OCI-LY7 (cell line): ENCODE results near the gene UBE2E3. TPM values are rescaled to one million over a fixed set of nuclear protein-coding genes. Genes with fewer than 3 reads are reported as not detected.

Experiments
- BruUV-seq: library from RNA; stranded (reverse); fragments of 400-500 nt; replicated peaks from 2 replicates; lab custom pipeline; 2021; lab: Mats Ljungman, UMichigan
- CTCF ChIA-PET: fragments of 300-600 bp; sonication (Branson Sonifier 250); formaldehyde crosslinking; loops from one replicate; lab custom pipeline; 2022; ENCODE audit warnings: antibody characterized with exemption; ENCODE audit not compliant: unreplicated experiment; lab: Charles Lee
- POLR2A ChIA-PET: fragments of 300-600 bp; sonication (Branson Sonifier 250); formaldehyde crosslinking; loops from one replicate; lab custom pipeline; 2022; ENCODE audit warnings: antibody characterized with exemption; lab: Charles Lee
- DNase-seq: peaks from one replicate; pipeline ENCODE4 v3.0.0-alpha.2; 2015; ENCODE audit warnings: low spot score
- H2AFZ ChIP-seq: fragments of 200-600 bp; sonication (generic), shearing (Covaris generic); 2 replicates; pipeline ENCODE4 v1.6.1; 2014; ENCODE audit warnings: mild to moderate bottlenecking, antibody characterized with exemption, low read length, moderate library complexity
- H3K27ac ChIP-seq: fragments of 200-600 bp; sonication (generic); 2 replicates; pipeline ENCODE4 v1.5.1; 2014; ENCODE audit warnings: mixed run types, low read depth, mild to moderate bottlenecking, moderate library complexity, low read length, inconsistent platforms; ENCODE audit not compliant: poor library complexity, severe bottlenecking
- H3K36me3 ChIP-seq: fragments of 200-600 bp; sonication (generic); 2 replicates; pipeline ENCODE4 v1.6.1; 2014; ENCODE audit warnings: mild to moderate bottlenecking, antibody characterized with exemption, low read length, moderate library complexity, mixed read lengths; ENCODE audit not compliant: insufficient read depth
- H3K4me1 ChIP-seq: fragments of 200-600 bp; sonication (generic); 2 replicates; pipeline ENCODE4 v1.5.1; 2014; ENCODE audit warnings: mild to moderate bottlenecking, low read length; ENCODE audit not compliant: insufficient read depth, poor library complexity, severe bottlenecking
- H3K4me2 ChIP-seq: fragments of 200-600 bp; sonication (generic); 2 replicates; pipeline ENCODE4 v1.6.1; 2014; ENCODE audit warnings: mild to moderate bottlenecking, low read length
- H3K4me3 ChIP-seq: fragments of 200-600 bp; sonication (generic); 2 replicates; pipeline ENCODE4 v1.5.1; 2014; ENCODE audit warnings: mild to moderate bottlenecking, low read depth, low read length; ENCODE audit not compliant: poor library complexity, severe bottlenecking
- H3K79me2 ChIP-seq: fragments of 200-600 bp; sonication (generic); 2 replicates; pipeline ENCODE4 v1.6.1; 2016; ENCODE audit warnings: low read depth, mild to moderate bottlenecking, low read length, moderate library complexity, mixed read lengths; ENCODE audit not compliant: insufficient read depth
- H3K9me2 ChIP-seq: fragments of 200-600 bp; sonication (generic); 2 replicates; pipeline ENCODE4 v1.6.1; 2016; ENCODE audit warnings: mild to moderate bottlenecking, low read length, mixed read lengths; ENCODE audit not compliant: insufficient read depth
- H3K9me3 ChIP-seq: fragments of 200-600 bp; sonication (generic); 2 replicates; pipeline ENCODE4 v1.6.1; 2014; ENCODE audit warnings: mild to moderate bottlenecking, mixed run types, low read length, mixed read lengths
- H4K20me1 ChIP-seq: fragments of 200-600 bp; sonication (generic); 2 replicates; pipeline ENCODE4 v1.6.1; 2014; ENCODE audit warnings: mild to moderate bottlenecking, antibody characterized with exemption, low read length, moderate library complexity, mixed read lengths; ENCODE audit not compliant: insufficient read depth
- CTCF ChIP-seq: fragments of 200-600 bp; sonication (generic); conservative IDR thresholded peaks from 2 replicates; pipeline ENCODE4 v1.5.1; 2014; ENCODE audit warnings: mild to moderate bottlenecking, antibody characterized with exemption, low read length, moderate library complexity, mixed read lengths
- EZH2phosphoT487 ChIP-seq: fragments of 200-600 bp; sonication (generic); IDR thresholded peaks from 2 replicates; pipeline ENCODE4 v1.6.1; 2018; ENCODE audit warnings: low read depth, borderline replicate concordance, mild to moderate bottlenecking, mixed run types, antibody characterized with exemption, low read length, moderate library complexity, mixed read lengths
- intact Hi-C: fragments of 100-400 bp; cut with micrococcal nuclease; formaldehyde crosslinking; loops from one replicate; pipeline ENCODE4 v1.10.0; 2022; ENCODE audit not compliant: unreplicated experiment
- total RNA-seq, 2 experiments: library from RNA; depleted of rRNA in 1 of 2; stranded (reverse); fragments of >200 nt in 1 of 2; shearing (Covaris generic) in 1 of 2; gene quantifications; 2 replicates each; pipeline ENCODE4 v1.2.3, GENCODE V29; 2014 to 2022

Gene UBE2E3
- total RNA-seq, 2 experiments from 2014 or later, result 33.7 to 48.6 TPM

GRCh38 chr2:180938451-180938850, 42.0 kb upstream of the UBE2E3 start:
- CTCF ChIA-PET, result no interaction called here
- Histone ChIP-seq H2AFZ (no peak overlapping the region), H3K9me3 (no peaks in the 10 kb centered on the region), H3K36me3 (no peaks in the 10 kb centered on the region), H4K20me1 (no peaks in the 10 kb centered on the region), H3K4me2 (no peak overlapping the region), H3K9me2 (no peaks in the 10 kb centered on the region), H3K27ac (no peak overlapping the region), H3K4me3 (no peak overlapping the region), H3K4me1 (no peaks in the 10 kb centered on the region), H3K79me2 (no peaks in the 10 kb centered on the region)
- no peak for TF ChIP-seq CTCF
- BruUV-seq, result no TSS peak
- intact Hi-C loops, result no loop called here
- DNase-seq, result no peak
- POLR2A ChIA-PET, result interaction anchor here (1.0 to 1.1 kb wide), 2 partner anchors 36 to 781 kb away, joined by 3 read pairs; no protein-coding TSS in a partner anchor

GRCh38 chr2:180943275-180943674, 37.1 kb upstream of the UBE2E3 start:
- BruUV-seq, result no TSS peak
- no peak overlapping the region for H3K4me2 ChIP-seq
- H3K9me3 ChIP-seq, result no peaks in the 10 kb centered on the region
- ChIA-PET CTCF (no interaction called here), POLR2A (no interaction called here)
- no peaks in the 10 kb centered on the region for H3K4me1 ChIP-seq
- no peaks in the 10 kb centered on the region for H3K9me2 ChIP-seq
- H3K27ac ChIP-seq, result no peak overlapping the region
- no peaks in the 10 kb centered on the region for H4K20me1 ChIP-seq
- TF ChIP-seq CTCF (no peak), EZH2phosphoT487 (no peak)
- intact Hi-C loops, result no loop called here
- no peak overlapping the region for H2AFZ ChIP-seq
- no peaks in the 10 kb centered on the region for H3K79me2 ChIP-seq
- no peak overlapping the region for H3K4me3 ChIP-seq
- no peaks in the 10 kb centered on the region for H3K36me3 ChIP-seq
- DNase-seq, result no peak

GRCh38 chr2:180944372-180944771, 36.0 kb upstream of the UBE2E3 start:
- Histone ChIP-seq H3K9me2 (no peaks in the 10 kb centered on the region), H3K4me2 (no peak overlapping the region), H3K9me3 (no peaks in the 10 kb centered on the region), H4K20me1 (no peaks in the 10 kb centered on the region), H3K4me1 (no peaks in the 10 kb centered on the region), H3K27ac (no peak overlapping the region), H2AFZ (no peak overlapping the region), H3K36me3 (no peaks in the 10 kb centered on the region), H3K4me3 (no peak overlapping the region), H3K79me2 (no peaks in the 10 kb centered on the region)
- intact Hi-C loops, result no loop called here
- BruUV-seq, result no TSS peak
- no peak for DNase-seq
- ChIA-PET CTCF (no interaction called here), POLR2A (interaction anchor here (1.2 kb wide), 1 partner anchor 12 kb away, joined by 3 read pairs; no protein-coding TSS in a partner anchor)
- TF ChIP-seq CTCF (no peak), EZH2phosphoT487 (no peak)
